CD4-positive, alpha-beta memory T cell (primary cell): ENCODE data around the gene SLC2A4RG. TPM values are rescaled to one million over a fixed set of nuclear protein-coding genes. Genes with fewer than 3 reads are reported as not detected.
A peak's percentile ranks its signal among the peaks of the same experiment; 100 is the strongest.

ENCODE experiments used
- CTCF ChIA-PET: fragments of 350-600 bp; sonication (Branson Sonifier 250); formaldehyde crosslinking; loops from one replicate; lab custom pipeline; 2021; ENCODE audit warnings: inconsistent platforms; ENCODE audit not compliant: partially characterized antibody; lab: Charles Lee
- POLR2A ChIA-PET: fragments of 350-600 bp; sonication (Branson Sonifier 250); formaldehyde crosslinking; loops from one replicate; lab custom pipeline; 2021; ENCODE audit not compliant: partially characterized antibody; lab: Charles Lee
- DNase-seq, 5 donors: peaks; one replicate each; pipeline versions ENCODE4 v3.0.0 to v3.0.0-alpha.2; 2020 to 2022; ENCODE audit warnings: mixed read lengths in 1 of 5
- H3K27ac ChIP-seq: one replicate; pipeline ENCODE4 v1.7.0; 2013; ENCODE audit warnings: low read depth, low read length
- H3K27me3 ChIP-seq: 2 replicates; pipeline ENCODE4 v1.7.0; 2013; ENCODE audit warnings: mild to moderate bottlenecking, low read length, moderate library complexity; ENCODE audit not compliant: insufficient read depth
- H3K36me3 ChIP-seq: 2 replicates; pipeline ENCODE4 v1.7.0; 2013; ENCODE audit warnings: mild to moderate bottlenecking, low read length, moderate library complexity; ENCODE audit not compliant: insufficient read depth
- H3K4me1 ChIP-seq: 2 replicates; pipeline ENCODE4 v1.7.0; 2013; ENCODE audit warnings: mild to moderate bottlenecking, low read length, moderate library complexity; ENCODE audit not compliant: insufficient read depth
- H3K4me3 ChIP-seq, 2 donors: one replicate each; pipeline ENCODE4 v1.7.0; 2013; ENCODE audit warnings: low read length in 2 of 2, mild to moderate bottlenecking in 1 of 2
- H3K9me3 ChIP-seq, 2 donors: one replicate each; pipeline ENCODE4 v1.7.0; 2013; ENCODE audit warnings: low read length in 2 of 2, control low read depth in 1 of 2; ENCODE audit not compliant: control insufficient read depth in 1 of 2
- H3K27ac Mint-ChIP-seq, 7 donors: one replicate each; pipeline ENCODE4 v1.8.0; 2020 to 2021; ENCODE audit warnings: mixed read lengths in 7 of 7, mild to moderate bottlenecking in 6 of 7, inconsistent platforms in 3 of 7, moderate library complexity in 3 of 7
- H3K27me3 Mint-ChIP-seq, 2 donors: one replicate each; pipeline ENCODE4 v1.8.0; 2020 to 2021; ENCODE audit warnings: mixed read lengths in 2 of 2
- H3K36me3 Mint-ChIP-seq, 2 donors: one replicate each; pipeline ENCODE4 v1.8.0; 2020 to 2021; ENCODE audit warnings: mixed read lengths in 2 of 2, inconsistent platforms in 1 of 2, mild to moderate bottlenecking in 1 of 2
- H3K4me1 Mint-ChIP-seq, 4 donors: one replicate each; pipeline ENCODE4 v1.8.0; 2020 to 2021; ENCODE audit warnings: mixed read lengths in 4 of 4, mild to moderate bottlenecking in 1 of 4
- H3K4me3 Mint-ChIP-seq, 8 donors: one replicate each; pipeline ENCODE4 v1.8.0; 2020 to 2021; ENCODE audit warnings: mixed read lengths in 8 of 8, mild to moderate bottlenecking in 7 of 8, moderate library complexity in 6 of 8, inconsistent platforms in 3 of 8
- H3K9me3 Mint-ChIP-seq, 8 donors: one replicate each; pipeline ENCODE4 v1.8.0; 2020 to 2021; ENCODE audit warnings: mixed read lengths in 8 of 8, mild to moderate bottlenecking in 5 of 8, inconsistent platforms in 3 of 8, moderate library complexity in 1 of 8
- intact Hi-C: fragments of 100-400 bp; cut with micrococcal nuclease; formaldehyde crosslinking; loops from one replicate; pipeline ENCODE4 v1.15.1; 2023
- polyA plus RNA-seq, 2 donors: library from polyadenylated mRNA; unstranded; fragments of 300-500 nt; fragmentation: Illumina TruSeq; gene quantifications; one replicate each; pipeline ENCODE4 v1.2.3, GENCODE V29; 2021
- total RNA-seq, 2 experiments: library from RNA; stranded (reverse); gene quantifications; one replicate each; pipeline ENCODE4 v1.2.3, GENCODE V29; 2021

SLC2A4RG gene
- total and polyA plus RNA-seq, 4 experiments from 2014 or later = 2.2 to 124 (median 64.5) TPM

DNA sequence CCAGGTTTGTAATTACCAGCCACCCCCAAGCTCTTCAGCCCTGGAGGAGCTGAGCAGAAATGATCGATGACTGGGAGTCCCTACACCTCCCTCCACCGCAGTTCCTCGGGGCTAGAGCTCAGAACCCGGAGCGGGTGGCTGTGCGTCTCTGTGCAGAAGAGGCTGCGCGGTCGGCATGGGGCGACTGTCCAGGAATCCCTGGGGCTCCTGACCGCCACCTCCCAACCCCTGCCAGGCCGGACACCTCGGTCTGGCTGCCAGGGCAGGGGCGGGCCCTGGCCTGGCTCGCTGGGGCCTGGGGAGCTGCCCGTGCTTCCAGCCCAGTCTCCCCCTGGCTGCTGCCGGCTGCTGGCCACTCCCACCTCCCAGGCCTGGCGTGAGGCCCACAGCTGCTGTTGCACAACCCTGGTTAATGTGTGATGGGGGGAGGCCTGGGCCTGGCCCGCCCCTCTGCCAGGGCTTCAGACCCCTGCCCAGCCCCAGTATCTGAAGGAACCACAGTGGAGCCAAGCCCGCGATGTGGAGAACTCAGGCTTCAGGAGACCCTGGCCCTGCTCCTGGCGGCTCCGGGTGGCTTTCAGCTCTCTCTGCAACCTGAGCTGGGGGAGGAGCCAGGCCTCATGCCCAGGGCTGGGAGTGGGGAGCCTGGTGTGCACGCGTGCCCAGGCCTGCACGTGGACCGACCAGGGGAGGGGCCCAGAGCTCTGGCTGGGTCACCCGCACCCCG is 1.2 kb downstream of the SLC2A4RG start:
- H3K4me3 Mint-ChIP-seq = peak overlapping the region; percentile 44 to 80 (median 60)
- peaks cover 8 to 20% of the 10 kb centered on the region in 2 donors for H3K36me3 Mint-ChIP-seq
- peak overlapping the region in 3 of 7 donors; percentile 42 to 65 (median 47) for H3K27ac Mint-ChIP-seq
- H3K4me1 Mint-ChIP-seq = peaks cover 6 to 10% (median 7%) of the 10 kb centered on the region in 4 donors
- Histone ChIP-seq H3K9me3 (no peaks in the 10 kb centered on the region), H3K36me3 (peaks cover 5% of the 10 kb centered on the region), H3K4me1 (peaks cover 28% of the 10 kb centered on the region), H3K4me3 (peak overlapping the region; percentile 42 to 60), H3K27me3 (no peaks in the 10 kb centered on the region), H3K27ac (peak overlapping the region; percentile 54)
- H3K9me3 Mint-ChIP-seq = peaks cover 0 to 3% (median 0%) of the 10 kb centered on the region in 8 donors
- POLR2A ChIA-PET = interaction anchor here (0.7 to 3.8 kb wide), 24 partner anchors 8 to 220 kb away, joined by 3 to 53 read pairs (median 4); partner anchors contain the start of genes ARFRP1, GMEB2, HELZ2 and PPDPF
- peak; percentile 48 to 58 (median 53) for DNase-seq
- H3K27me3 Mint-ChIP-seq = no peaks in the 10 kb centered on the region
- CTCF ChIA-PET = interaction anchor here (0.9 to 1.6 kb wide), 4 partner anchors 10 to 99 kb away, joined by 3 to 5 read pairs (median 5); partner anchors contain the start of genes ARFRP1 and ZGPAT
- intact Hi-C loops = loop anchor here (1.0 kb wide), 1 partner anchor 11 kb away; no protein-coding TSS in a partner anchor

DNA sequence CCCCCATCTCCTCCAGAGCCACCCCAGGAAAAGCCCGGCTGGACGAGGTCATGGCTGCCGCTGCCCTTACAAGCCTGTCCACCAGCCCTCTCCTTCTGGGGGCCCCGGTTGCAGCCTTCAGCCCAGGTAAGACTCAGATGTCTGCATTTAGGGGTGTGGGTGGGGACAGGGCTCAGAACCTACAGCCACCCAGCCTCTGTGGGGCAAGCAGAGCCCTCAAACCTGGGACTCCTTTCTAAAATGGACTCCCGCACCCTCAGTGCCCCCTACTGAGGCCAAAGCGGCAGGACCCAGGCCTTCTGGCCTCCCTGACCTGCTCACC is 1.7 kb downstream of the SLC2A4RG start:
- H3K36me3 Mint-ChIP-seq = peaks cover 8 to 15% of the 10 kb centered on the region in 2 donors
- peak overlapping the region in 1 of 2 donors; percentile 60 for H3K4me3 ChIP-seq
- peaks cover 5% of the 10 kb centered on the region for H3K36me3 ChIP-seq
- peaks cover 0 to 3% (median 0%) of the 10 kb centered on the region in 8 donors for H3K9me3 Mint-ChIP-seq
- no peaks in the 10 kb centered on the region for H3K27me3 Mint-ChIP-seq
- H3K27ac ChIP-seq = peak overlapping the region; percentile 54
- ChIA-PET POLR2A (interaction anchor here (1.0 to 3.8 kb wide), 17 partner anchors 7 to 220 kb away, joined by 3 to 53 read pairs (median 4); partner anchors contain the start of genes ARFRP1, GMEB2, HELZ2 and PPDPF), CTCF (interaction anchor here (1.5 to 1.6 kb wide), 2 partner anchors 34 to 99 kb away, joined by 5 read pairs; partner anchors contain the start of genes ARFRP1 and ZGPAT)
- DNase-seq = no peak
- H3K4me1 Mint-ChIP-seq = peaks cover 1 to 5% (median 3%) of the 10 kb centered on the region in 4 donors
- peak overlapping the region in 2 of 7 donors; percentile 35 to 42 for H3K27ac Mint-ChIP-seq
- no peaks in the 10 kb centered on the region for H3K9me3 ChIP-seq
- H3K27me3 ChIP-seq = no peaks in the 10 kb centered on the region
- intact Hi-C loops = no loop called here
- H3K4me3 Mint-ChIP-seq = peak overlapping the region in 7 of 8 donors; percentile 27 to 71 (median 49)
- H3K4me1 ChIP-seq = peaks cover 23% of the 10 kb centered on the region

DNA sequence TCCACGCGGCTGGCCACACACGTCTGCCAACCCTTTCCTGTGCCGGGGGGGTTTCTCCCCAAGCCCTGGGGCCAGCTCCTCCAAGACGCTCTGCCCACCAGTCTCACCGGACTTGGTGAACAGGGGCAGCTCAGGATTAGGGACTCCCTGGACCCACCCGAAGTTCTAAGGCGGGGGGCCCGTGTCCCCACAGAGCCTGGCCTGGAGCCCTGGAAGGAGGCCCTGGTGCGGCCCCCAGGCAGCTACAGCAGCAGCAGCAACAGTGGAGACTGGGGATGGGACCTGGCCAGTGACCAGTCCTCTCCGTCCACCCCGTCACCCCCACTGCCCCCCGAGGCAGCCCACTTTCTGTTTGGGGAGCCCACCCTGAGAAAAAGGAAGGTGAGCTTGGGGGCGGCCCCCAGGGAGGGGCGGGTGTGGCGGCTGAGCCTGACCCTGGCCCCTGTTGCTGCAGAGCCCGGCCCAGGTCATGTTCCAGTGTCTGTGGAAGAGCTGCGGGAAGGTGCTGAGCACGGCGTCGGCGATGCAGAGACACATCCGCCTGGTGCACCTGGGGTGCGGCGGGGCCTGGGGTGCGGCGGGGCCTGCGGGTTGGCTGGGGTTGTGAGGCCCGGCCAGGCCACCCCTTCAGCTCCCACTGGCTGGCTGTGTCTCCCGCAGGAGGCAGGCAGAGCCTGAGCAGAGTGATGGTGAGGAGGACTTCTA is 2.3 kb downstream of the SLC2A4RG start:
- intact Hi-C loops = no loop called here
- H3K4me3 ChIP-seq = no peak overlapping the region
- H3K27ac ChIP-seq = no peak overlapping the region
- DNase-seq = no peak
- H3K4me1 ChIP-seq = peaks cover 23% of the 10 kb centered on the region
- Mint-ChIP-seq H3K4me3 (peak overlapping the region in 5 of 8 donors; percentile 27 to 71 (median 52)), H3K9me3 (no peaks in the 10 kb centered on the region), H3K27ac (peak overlapping the region in 2 of 7 donors; percentile 35 to 42), H3K36me3 (peaks cover 8 to 10% of the 10 kb centered on the region in 2 donors), H3K27me3 (no peaks in the 10 kb centered on the region), H3K4me1 (peaks cover 0 to 2% (median 0%) of the 10 kb centered on the region in 4 donors)
- H3K9me3 ChIP-seq = no peaks in the 10 kb centered on the region
- peaks cover 5% of the 10 kb centered on the region for H3K36me3 ChIP-seq
- no peaks in the 10 kb centered on the region for H3K27me3 ChIP-seq
- CTCF ChIA-PET = interaction anchor here (1.5 to 1.6 kb wide), 2 partner anchors 34 to 100 kb away, joined by 5 read pairs; partner anchors contain the start of genes ARFRP1 and ZGPAT
- POLR2A ChIA-PET = interaction anchor here (1.0 to 3.8 kb wide), 14 partner anchors 9 to 221 kb away, joined by 3 to 53 read pairs (median 4); partner anchors contain the start of genes ARFRP1, GMEB2, HELZ2 and PPDPF

DNA sequence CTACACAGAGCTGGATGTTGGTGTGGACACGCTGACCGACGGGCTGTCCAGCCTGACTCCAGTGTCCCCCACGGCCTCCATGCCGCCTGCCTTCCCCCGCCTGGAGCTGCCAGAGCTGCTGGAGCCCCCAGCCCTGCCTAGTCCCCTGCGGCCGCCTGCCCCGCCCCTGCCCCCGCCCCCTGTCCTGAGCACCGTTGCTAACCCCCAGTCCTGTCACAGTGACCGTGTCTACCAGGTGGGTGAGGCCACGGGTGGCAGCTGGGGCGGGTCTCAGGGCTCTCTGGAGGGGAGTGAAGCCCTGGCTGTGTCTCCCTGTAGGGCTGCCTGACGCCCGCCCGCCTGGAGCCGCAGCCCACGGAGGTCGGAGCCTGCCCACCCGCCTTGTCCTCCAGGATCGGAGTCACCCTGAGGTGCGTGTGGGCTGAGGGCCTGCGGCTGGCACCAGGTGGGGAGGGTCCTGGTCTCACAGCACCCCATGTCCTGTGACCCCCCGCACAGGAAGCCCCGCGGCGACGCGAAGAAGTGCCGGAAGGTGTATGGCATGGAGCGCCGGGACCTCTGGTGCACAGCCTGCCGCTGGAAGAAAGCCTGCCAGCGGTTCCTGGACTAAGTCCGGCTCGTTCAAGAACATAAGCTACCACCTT is 2.9 kb downstream of the SLC2A4RG start:
- H3K36me3 Mint-ChIP-seq = peaks cover 6 to 8% of the 10 kb centered on the region in 2 donors
- Histone ChIP-seq H3K4me1 (peaks cover 23% of the 10 kb centered on the region), H3K4me3 (no peak overlapping the region), H3K36me3 (peaks cover 5% of the 10 kb centered on the region), H3K27me3 (no peaks in the 10 kb centered on the region), H3K27ac (no peak overlapping the region), H3K9me3 (no peaks in the 10 kb centered on the region)
- POLR2A ChIA-PET = interaction anchor here (0.9 to 3.8 kb wide), 7 partner anchors 8 to 225 kb away, joined by 3 to 53 read pairs (median 6); partner anchors contain the start of genes ARFRP1, PPDPF and ZGPAT
- H3K4me3 Mint-ChIP-seq = no peak overlapping the region
- H3K9me3 Mint-ChIP-seq = no peaks in the 10 kb centered on the region
- H3K27ac Mint-ChIP-seq = no peak overlapping the region
- H3K4me1 Mint-ChIP-seq = peaks cover 0 to 2% (median 0%) of the 10 kb centered on the region in 4 donors
- intact Hi-C loops = no loop called here
- H3K27me3 Mint-ChIP-seq = no peaks in the 10 kb centered on the region
- no peak for DNase-seq
- CTCF ChIA-PET = interaction anchor here (0.7 kb wide), 1 partner anchor 14 kb away, joined by 3 read pairs; no protein-coding TSS in a partner anchor

DNA sequence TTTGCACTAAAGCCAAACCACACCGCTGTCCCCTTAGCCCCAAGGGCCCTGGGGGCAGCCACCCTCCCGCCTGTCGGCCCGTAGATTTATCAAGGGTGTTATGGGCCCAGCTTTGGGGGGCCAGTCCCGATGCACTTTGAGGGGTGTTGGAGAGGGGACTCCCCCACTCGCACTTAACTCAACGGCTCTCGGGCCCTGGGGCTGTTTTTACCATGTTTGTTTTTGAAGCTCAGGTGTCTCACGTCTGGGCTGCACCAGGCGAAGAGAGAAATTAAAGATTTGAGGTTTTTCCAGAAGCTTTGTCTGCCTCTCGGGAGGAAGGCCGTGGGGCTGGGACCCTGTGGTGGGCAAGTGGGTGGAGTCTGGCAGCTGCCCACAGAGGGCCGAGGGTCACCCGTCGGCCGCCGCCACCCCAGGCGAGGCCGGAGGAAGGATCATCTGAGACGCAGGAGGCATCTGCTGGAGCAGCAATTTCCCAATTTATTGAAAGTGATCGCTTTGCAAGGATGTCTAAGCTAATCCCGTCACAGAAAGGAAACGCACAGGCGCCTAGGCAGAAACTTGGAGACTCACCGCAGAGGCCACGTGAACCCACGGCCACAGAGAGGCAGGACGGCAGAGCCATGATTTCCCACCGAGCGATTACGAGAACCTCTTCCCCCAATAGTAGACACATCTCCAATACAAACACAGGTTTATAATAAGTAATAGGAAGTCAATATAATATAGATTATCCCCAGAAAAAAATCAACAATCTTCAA is 3.8 kb downstream of the SLC2A4RG start:
- Mint-ChIP-seq H3K36me3 (peaks cover 6 to 8% of the 10 kb centered on the region in 2 donors), H3K9me3 (no peaks in the 10 kb centered on the region), H3K27ac (peak overlapping the region in 3 of 7 donors; percentile 42 to 66 (median 59)), H3K4me1 (peaks cover 0 to 2% (median 0%) of the 10 kb centered on the region in 4 donors), H3K27me3 (no peaks in the 10 kb centered on the region), H3K4me3 (peak overlapping the region in 3 of 8 donors; percentile 4 to 26 (median 13))
- H3K27me3 ChIP-seq = no peaks in the 10 kb centered on the region
- CTCF ChIA-PET = interaction anchor here (0.7 to 1.1 kb wide), 2 partner anchors 13 to 43 kb away, joined by 3 read pairs; no protein-coding TSS in a partner anchor
- H3K4me1 ChIP-seq = peaks cover 18% of the 10 kb centered on the region
- POLR2A ChIA-PET = interaction anchor here (0.9 to 3.8 kb wide), 4 partner anchors 7 to 224 kb away, joined by 3 to 53 read pairs (median 5); partner anchors contain the start of genes ARFRP1 and ZGPAT
- no peak overlapping the region for H3K27ac ChIP-seq
- H3K4me3 ChIP-seq = no peak overlapping the region
- intact Hi-C loops = no loop called here
- no peaks in the 10 kb centered on the region for H3K9me3 ChIP-seq
- no peak for DNase-seq
- H3K36me3 ChIP-seq = peaks cover 5% of the 10 kb centered on the region

DNA sequence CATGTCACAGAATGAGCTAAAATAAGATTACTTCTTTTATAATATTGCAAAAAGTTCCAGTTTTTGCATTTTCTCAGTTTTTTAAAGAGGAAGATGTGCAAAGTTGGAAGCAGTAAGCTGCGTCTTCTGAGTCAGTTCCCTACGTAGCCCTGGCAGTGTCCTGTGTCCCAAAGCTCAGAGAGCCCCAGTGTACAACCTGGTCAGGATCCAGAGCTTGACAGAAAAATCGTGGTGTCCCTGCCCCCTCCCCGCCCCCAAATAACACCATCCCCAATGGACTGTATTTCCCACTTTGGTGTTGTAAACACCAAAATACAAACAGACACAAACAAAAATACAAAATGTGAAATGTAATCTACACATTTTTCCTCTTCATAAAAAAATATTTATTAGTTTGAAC is 4.6 kb downstream of the SLC2A4RG start:
- no peaks in the 10 kb centered on the region for H3K9me3 Mint-ChIP-seq
- intact Hi-C loops = no loop called here
- peaks cover 5% of the 10 kb centered on the region for H3K36me3 ChIP-seq
- H3K4me1 ChIP-seq = peaks cover 13% of the 10 kb centered on the region
- no peak overlapping the region for H3K4me3 Mint-ChIP-seq
- DNase-seq = no peak
- H3K4me3 ChIP-seq = no peak overlapping the region
- no peaks in the 10 kb centered on the region for H3K9me3 ChIP-seq
- H3K27ac Mint-ChIP-seq = peak overlapping the region in 2 of 7 donors; percentile 59 to 80
- H3K36me3 Mint-ChIP-seq = peaks cover 6 to 8% of the 10 kb centered on the region in 2 donors
- CTCF ChIA-PET = interaction anchor here (1.1 kb wide), 1 partner anchor 42 kb away, joined by 3 read pairs; no protein-coding TSS in a partner anchor
- H3K27me3 Mint-ChIP-seq = no peaks in the 10 kb centered on the region
- H3K27ac ChIP-seq = no peak overlapping the region
- H3K4me1 Mint-ChIP-seq = peaks cover 0 to 5% (median 4%) of the 10 kb centered on the region in 4 donors
- no peaks in the 10 kb centered on the region for H3K27me3 ChIP-seq
- POLR2A ChIA-PET = interaction anchor here (0.9 to 1.3 kb wide), 2 partner anchors 37 to 101 kb away, joined by 3 to 7 read pairs; partner anchors contain the start of genes ARFRP1 and ZGPAT
